Stimulated activated CD4-positive, alpha-beta T cell treated with anti-CD3 and anti-CD28 coated beads, Interleukin-2, amount 100 ng/mL, for 48 hours (primary cell): ENCODE measurements around the gene ANGPT4.

Experiments used
- DNase-seq, 2 donors: peaks; one replicate each; pipeline ENCODE4 v3.0.0-alpha.2; 2020

The ANGPT4 gene

DNA sequence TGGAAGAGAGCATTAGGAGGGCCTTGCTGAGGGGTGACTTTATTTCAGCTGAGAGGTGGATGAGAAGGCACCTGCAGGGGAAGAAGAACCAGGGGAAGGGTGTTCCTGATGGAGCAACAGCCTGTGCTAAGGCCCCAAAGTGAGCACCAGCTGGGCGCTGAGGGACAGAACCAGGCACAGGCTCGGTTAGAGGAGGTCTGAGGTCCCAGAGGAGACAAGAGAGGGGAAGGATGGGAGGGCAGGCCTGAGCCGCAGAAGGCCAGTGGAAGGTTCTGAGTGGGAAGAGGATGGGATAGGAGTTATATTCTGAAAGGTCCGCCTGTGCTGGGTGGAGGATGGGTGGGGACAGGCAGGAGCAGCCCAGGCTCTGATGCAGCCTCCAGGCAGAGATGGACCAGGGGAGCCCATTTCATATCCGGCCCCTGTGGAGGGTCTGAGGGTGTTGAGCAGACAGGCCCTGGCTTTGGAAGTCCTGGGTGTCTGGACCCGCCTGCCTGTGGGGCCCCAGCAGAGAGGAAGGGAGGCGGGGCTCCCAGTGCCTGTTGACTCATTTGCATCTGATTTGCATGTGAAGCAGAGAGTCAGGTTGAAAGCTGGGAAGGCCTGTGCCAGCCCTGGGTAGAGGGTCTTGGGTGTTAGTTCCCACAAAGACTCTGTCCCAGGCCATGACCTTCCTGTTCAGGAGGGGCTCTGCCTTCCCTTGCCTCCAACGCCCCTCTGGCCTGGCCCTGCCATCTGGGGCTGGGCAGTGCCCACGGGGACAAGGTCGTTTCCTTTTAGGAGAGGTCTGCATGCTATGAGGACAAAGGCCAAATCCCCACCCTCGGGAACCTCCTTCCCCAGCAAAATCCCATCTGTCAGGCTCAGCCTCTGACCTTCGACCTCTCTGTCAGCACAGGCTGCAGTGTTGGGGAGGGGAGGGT lies 93.2 kb downstream of the ANGPT4 start:
- DNase-seq = no peak

GRCh38 chr20:821731-822065 lies 94.4 kb downstream of the ANGPT4 start:
- DNase-seq = no peak

GRCh38 chr20:821046-821730 lies 94.9 kb downstream of the ANGPT4 start:
- no peak for DNase-seq

DNA sequence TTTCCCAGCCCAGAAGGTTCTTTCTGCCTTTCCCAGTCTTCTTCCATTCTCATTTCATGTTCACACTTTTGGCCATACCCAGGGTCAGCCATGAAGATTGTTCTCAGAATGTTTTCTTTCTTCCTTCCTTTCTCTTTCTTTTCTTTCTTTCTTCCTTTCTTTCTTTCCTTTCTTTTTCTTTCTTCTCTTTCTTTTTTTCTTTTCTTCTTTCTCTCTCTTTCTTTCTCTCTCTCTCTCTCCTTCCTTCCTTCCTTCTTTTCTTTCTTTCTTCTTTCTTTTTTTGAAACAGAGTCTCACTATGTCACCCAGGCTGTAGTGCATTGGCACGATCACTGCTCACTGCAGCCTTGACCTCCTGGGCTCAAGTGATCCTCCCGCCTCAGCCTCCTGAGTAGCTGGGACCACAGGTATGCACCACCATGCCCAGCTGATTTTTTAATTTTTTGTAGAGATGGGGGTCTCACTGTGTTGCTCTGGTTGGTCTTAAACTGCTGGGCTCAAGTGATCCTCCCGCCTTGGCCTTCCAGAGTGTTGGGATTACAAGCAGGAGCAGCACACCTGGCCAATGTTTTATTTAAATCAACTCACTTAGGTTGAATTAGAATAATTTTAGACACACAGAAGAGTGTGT lies 95.7 kb downstream of the ANGPT4 start:
- DNase-seq = no peak
